Central memory CD4-positive, alpha-beta T cell (primary cell): Measurements from ENCODE around the gene CCDC71.

Source experiments
- DNase-seq: peaks from one replicate; pipeline ENCODE4 v3.0.0; 2022

Gene CCDC71

GRCh38 chr3:49166752-49167556 is 823 bp upstream of the CCDC71 start:
- no peak for DNase-seq

GRCh38 chr3:49164983-49165720 is 979 bp downstream of the CCDC71 start:
- DNase-seq, result no peak

- no peak for DNase-seq
Measured at GRCh38 chr3:49163609-49164008, 2.5 kb downstream of the CCDC71 start.

GRCh38 chr3:49162751-49163419 is 3.2 kb downstream of the CCDC71 start:
- DNase-seq, result no peak

- DNase-seq, result no peak
Measured at GRCh38 chr3:49161808-49162530, 4.2 kb downstream of the CCDC71 start.

- DNase-seq, result no peak
Measured at GRCh38 chr3:49161197-49161596, 4.9 kb downstream of the CCDC71 start.

- DNase-seq, result no peak
Measured at GRCh38 chr3:49158792-49159191, 7.3 kb downstream of the CCDC71 start.

- DNase-seq, result peak; percentile 57
Measured at GRCh38 chr3:49158103-49158709, 7.9 kb downstream of the CCDC71 start.

- DNase-seq, result no peak
Measured at GRCh38 chr3:49157289-49157688, 8.8 kb downstream of the CCDC71 start.

GRCh38 chr3:49153349-49153912 is 12.7 kb downstream of the CCDC71 start:
- DNase-seq, result no peak

- DNase-seq, result no peak
Measured at GRCh38 chr3:49151610-49152009, 14.5 kb downstream of the CCDC71 start.

GRCh38 chr3:49148159-49148558 is 18.0 kb downstream of the CCDC71 start:
- no peak for DNase-seq

GRCh38 chr3:49140080-49140479 is 26.1 kb downstream of the CCDC71 start:
- DNase-seq, result no peak

GRCh38 chr3:49135499-49135898 is 30.6 kb downstream of the CCDC71 start:
- DNase-seq, result no peak

GRCh38 chr3:49134471-49135265 is 31.5 kb downstream of the CCDC71 start:
- no peak for DNase-seq

- DNase-seq, result no peak
Measured at GRCh38 chr3:49133226-49133951, 32.7 kb downstream of the CCDC71 start.

- DNase-seq, result no peak
Measured at GRCh38 chr3:49132437-49133225, 33.5 kb downstream of the CCDC71 start, which contains the start of gene LAMB2. TSS of gene LAMB2 (minus strand) at chr3:49133050. CDS start at chr3:49132867, 183 bp downstream.

GRCh38 chr3:49132073-49132436 is 34.1 kb downstream of the CCDC71 start:
- DNase-seq, result no peak

GRCh38 chr3:49131576-49131975 is 34.6 kb downstream of the CCDC71 start:
- DNase-seq, result no peak

- DNase-seq, result no peak
Measured at GRCh38 chr3:49131040-49131439, 35.1 kb downstream of the CCDC71 start.
